Measurements from ENCODE around the gene APLN.

Gene APLN

GRCh38 chrX:129698150-129698549 lies 43.4 kb upstream of the APLN start:
- Histone ChIP-seq H3K9ac (ENCODE audit: low read length) (no peak overlapping the region), H3K4me3 (ENCODE audit: low read length) (no peak overlapping the region), H3K4me1 (ENCODE audit: low read length) (no peaks in the 10 kb centered on the region), H3K36me3 (replicated peaks; ENCODE audit: low read depth, low read length) (no peaks in the 10 kb centered on the region), H3K9me3 (ENCODE audit: insufficient read depth, low read length) (no peaks in the 10 kb centered on the region), H3K27ac (ENCODE audit: low read length) (no peak overlapping the region), H2AFZ (ENCODE audit: low read depth, low read length) (no peak overlapping the region), H3K4me2 (ENCODE audit: low read length) (no peak overlapping the region), H3K79me2 (ENCODE audit: low read length) (no peaks in the 10 kb centered on the region), H4K20me1 (ENCODE audit: insufficient read depth, low read length) (no peaks in the 10 kb centered on the region), H3K27me3 (ENCODE audit: low read depth, low read length) (no peaks in the 10 kb centered on the region)
- TF ChIP-seq EZH2phosphoT487 (IDR thresholded peaks at IDR 0.05; ENCODE audit: low read depth), result no peak

DNA sequence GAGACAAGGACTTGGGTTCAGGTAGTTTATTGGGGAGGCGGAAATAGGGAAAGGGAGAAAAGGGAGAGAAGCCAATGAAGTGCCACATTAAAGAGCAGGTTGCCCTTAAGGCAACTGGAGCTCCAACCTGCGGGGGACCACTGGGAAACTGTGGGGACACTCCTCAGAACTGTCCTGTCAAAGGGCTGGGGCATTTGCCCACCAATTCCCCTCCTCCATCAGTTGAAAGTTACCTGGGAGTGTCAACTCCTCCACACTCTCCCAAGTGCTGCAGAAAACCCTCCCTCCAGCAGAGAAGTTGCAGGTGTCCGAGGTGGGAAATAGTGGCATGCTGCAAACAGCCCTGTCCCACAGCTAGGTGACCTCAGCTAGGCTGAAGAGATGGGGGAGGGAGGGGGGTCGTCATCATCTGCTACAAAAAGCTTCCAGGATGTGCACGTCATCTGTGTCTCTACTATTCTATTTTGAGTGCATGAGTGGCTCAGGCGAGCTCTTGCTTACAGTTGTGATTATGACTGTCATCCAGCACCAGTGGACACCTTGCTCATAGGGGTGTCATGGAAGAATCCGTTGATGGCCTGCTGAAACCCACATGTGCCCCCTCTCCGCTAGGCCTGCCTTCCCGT lies 42.6 kb upstream of the APLN start:
- no peaks in the 10 kb centered on the region for H3K27me3 ChIP-seq (ENCODE audit: low read depth, low read length)
- H3K4me2 ChIP-seq (ENCODE audit: low read length), result no peak overlapping the region
- H3K4me3 ChIP-seq (ENCODE audit: low read length), result no peak overlapping the region
- TF ChIP-seq EZH2phosphoT487 (IDR thresholded peaks at IDR 0.05; ENCODE audit: low read depth) (no peak), CTCF (IDR thresholded peaks at IDR 0.05; ENCODE audit: low read depth, low read length) (no peak)
- H3K36me3 ChIP-seq (replicated peaks; ENCODE audit: low read depth, low read length), result no peaks in the 10 kb centered on the region
- H3K9ac ChIP-seq (ENCODE audit: low read length), result no peak overlapping the region
- H3K79me2 ChIP-seq (ENCODE audit: low read length), result no peaks in the 10 kb centered on the region
- no peaks in the 10 kb centered on the region for H3K9me3 ChIP-seq (ENCODE audit: insufficient read depth, low read length)
- no peak overlapping the region for H3K27ac ChIP-seq (ENCODE audit: low read length)
- no peak overlapping the region for H2AFZ ChIP-seq (ENCODE audit: low read depth, low read length)
- no peaks in the 10 kb centered on the region for H4K20me1 ChIP-seq (ENCODE audit: insufficient read depth, low read length)
- no peaks in the 10 kb centered on the region for H3K4me1 ChIP-seq (ENCODE audit: low read length)

- H3K9me3 ChIP-seq (ENCODE audit: insufficient read depth, low read length), result no peaks in the 10 kb centered on the region
- no peak overlapping the region for H2AFZ ChIP-seq (ENCODE audit: low read depth, low read length)
- no peak overlapping the region for H3K27ac ChIP-seq (ENCODE audit: low read length)
- H3K4me3 ChIP-seq (ENCODE audit: low read length), result no peak overlapping the region
- H3K4me1 ChIP-seq (ENCODE audit: low read length), result no peaks in the 10 kb centered on the region
- TF ChIP-seq EZH2phosphoT487 (IDR thresholded peaks at IDR 0.05; ENCODE audit: low read depth) (no peak), CTCF (IDR thresholded peaks at IDR 0.05; ENCODE audit: low read depth, low read length) (no peak)
- H3K4me2 ChIP-seq (ENCODE audit: low read length), result no peak overlapping the region
- H3K9ac ChIP-seq (ENCODE audit: low read length), result no peak overlapping the region
- no peaks in the 10 kb centered on the region for H4K20me1 ChIP-seq (ENCODE audit: insufficient read depth, low read length)
- H3K36me3 ChIP-seq (replicated peaks; ENCODE audit: low read depth, low read length), result no peaks in the 10 kb centered on the region
- no peaks in the 10 kb centered on the region for H3K27me3 ChIP-seq (ENCODE audit: low read depth, low read length)
- no peaks in the 10 kb centered on the region for H3K79me2 ChIP-seq (ENCODE audit: low read length)
Measured at GRCh38 chrX:129696463-129697155, 41.9 kb upstream of the APLN start.

- no peak overlapping the region for H3K4me2 ChIP-seq (ENCODE audit: low read length)
- H3K9me3 ChIP-seq (ENCODE audit: insufficient read depth, low read length), result no peaks in the 10 kb centered on the region
- no peaks in the 10 kb centered on the region for H4K20me1 ChIP-seq (ENCODE audit: insufficient read depth, low read length)
- TF ChIP-seq CTCF (IDR thresholded peaks at IDR 0.05; ENCODE audit: low read depth, low read length), result no peak
- no peak for TF ChIP-seq EZH2phosphoT487 (IDR thresholded peaks at IDR 0.05; ENCODE audit: low read depth)
- H3K27me3 ChIP-seq (ENCODE audit: low read depth, low read length), result no peaks in the 10 kb centered on the region
- no peaks in the 10 kb centered on the region for H3K4me1 ChIP-seq (ENCODE audit: low read length)
- H3K4me3 ChIP-seq (ENCODE audit: low read length), result no peak overlapping the region
- no peak overlapping the region for H3K9ac ChIP-seq (ENCODE audit: low read length)
- no peak overlapping the region for H3K27ac ChIP-seq (ENCODE audit: low read length)
- no peak overlapping the region for H2AFZ ChIP-seq (ENCODE audit: low read depth, low read length)
- no peaks in the 10 kb centered on the region for H3K36me3 ChIP-seq (replicated peaks; ENCODE audit: low read depth, low read length)
- H3K79me2 ChIP-seq (ENCODE audit: low read length), result no peaks in the 10 kb centered on the region
Measured at GRCh38 chrX:129695937-129696336, 41.2 kb upstream of the APLN start.
